B cell (primary cell): ENCODE measurements around the gene RFX4. TPM values are rescaled to one million over a fixed set of nuclear protein-coding genes. Genes with fewer than 3 reads are reported as not detected.

ENCODE experiments used
- ATAC-seq: fragments of 200-7000 bp; cut with Tn5 transposase; one replicate; pipeline ENCODE4 v1.10.0; 2021; ENCODE audit warnings: low read depth, mild to moderate bottlenecking, moderate number of reproducible peaks, moderate library complexity
- CTCF ChIA-PET: fragments of 350-600 bp; sonication (Branson Sonifier 250); formaldehyde crosslinking; loops from one replicate; lab custom pipeline; 2021; ENCODE audit warnings: antibody characterized with exemption, inconsistent platforms; lab: Charles Lee
- POLR2A ChIA-PET: fragments of 350-600 bp; sonication (Branson Sonifier 250); formaldehyde crosslinking; loops from one replicate; lab custom pipeline; 2021; ENCODE audit warnings: antibody characterized with exemption; lab: Charles Lee
- DNase-seq: peaks from one replicate; pipeline ENCODE4 v3.0.0; 2013
- H2AFZ ChIP-seq: 2 replicates; pipeline ENCODE4 v1.6.1; 2012; ENCODE audit warnings: mild to moderate bottlenecking, low read depth, low read length; ENCODE audit not compliant: insufficient read depth, poor library complexity, severe bottlenecking
- H3K27ac ChIP-seq, 2 donors: 1 replicate in 1 of 2; 2 replicates in 1 of 2; pipeline ENCODE4 v1.5.1; 2012 to 2013; ENCODE audit warnings: low read length in 2 of 2, mild to moderate bottlenecking in 2 of 2, moderate library complexity in 1 of 2
- H3K27me3 ChIP-seq, 4 experiments: fragments of 200-600 bp in 1 of 4; sonication (generic) in 1 of 4; replicated peaks in 1 of 4; 1 replicate in 2 of 4; 2 replicates in 2 of 4; pipeline versions ENCODE4 v1.6.1 to v1.7.0; 2013 to 2016; ENCODE audit warnings: low read length in 3 of 4, mild to moderate bottlenecking in 2 of 4, mixed read lengths in 1 of 4, moderate library complexity in 1 of 4; ENCODE audit not compliant: insufficient read depth in 4 of 4, control insufficient read depth in 3 of 4; ENCODE audit errors: control extremely low read depth in 1 of 4
- H3K36me3 ChIP-seq, 2 experiments: replicated peaks in 1 of 2; 1 replicate in 1 of 2; 2 replicates in 1 of 2; pipeline versions ENCODE4 v1.6.1 to v1.7.1; 2013; ENCODE audit warnings: low read length in 1 of 2; ENCODE audit not compliant: insufficient read depth in 2 of 2, control insufficient read depth in 1 of 2; ENCODE audit errors: control extremely low read depth in 1 of 2, extremely low read depth in 1 of 2
- H3K4me1 ChIP-seq, 2 donors: fragments of 200-600 bp in 1 of 2; sonication (generic) in 1 of 2; 1 replicate in 1 of 2; 2 replicates in 1 of 2; pipeline versions ENCODE4 v1.5.1 to v1.6.1; 2013 to 2017; ENCODE audit warnings: low read length in 2 of 2; ENCODE audit not compliant: control insufficient read depth in 2 of 2, insufficient read depth in 2 of 2
- H3K4me2 ChIP-seq: replicated peaks from 2 replicates; pipeline ENCODE3; 2012; ENCODE audit warnings: mild to moderate bottlenecking, low read depth, low read length; ENCODE audit not compliant: poor library complexity, severe bottlenecking
- H3K4me3 ChIP-seq, 5 experiments: fragments of 200-600 bp in 1 of 5; sonication (generic) in 1 of 5; 1 replicate in 3 of 5; 2 replicates in 2 of 5; pipeline versions ENCODE4 v1.5.1 to v1.7.0; 2011 to 2016; ENCODE audit warnings: low read length in 4 of 5, mild to moderate bottlenecking in 4 of 5, low read depth in 2 of 5, control low read depth in 1 of 5, moderate library complexity in 1 of 5; ENCODE audit not compliant: insufficient read depth in 1 of 5; ENCODE audit errors: control extremely low read depth in 1 of 5, extremely low read depth in 1 of 5
- H3K79me2 ChIP-seq: fragments of 200-600 bp; sonication (generic); one replicate; pipeline ENCODE4 v1.6.0; 2016; ENCODE audit warnings: low read length; ENCODE audit not compliant: control insufficient read depth, insufficient read depth
- H3K9ac ChIP-seq: fragments of 200-600 bp; sonication (generic); 2 replicates; pipeline ENCODE4 v1.6.1; 2017; ENCODE audit warnings: mild to moderate bottlenecking, low read length, moderate library complexity
- H3K9me3 ChIP-seq, 3 donors: one replicate each; pipeline versions ENCODE4 v1.6.1 to v1.7.1; 2013; ENCODE audit warnings: low read length in 2 of 3; ENCODE audit not compliant: control insufficient read depth in 2 of 3, insufficient read depth in 1 of 3; ENCODE audit errors: control extremely low read depth in 1 of 3
- H4K20me1 ChIP-seq: 2 replicates; pipeline ENCODE4 v1.6.0; 2012; ENCODE audit warnings: mild to moderate bottlenecking, low read length; ENCODE audit not compliant: insufficient read depth, control insufficient read depth, poor library complexity, severe bottlenecking
- H3K27ac Mint-ChIP-seq: one replicate; pipeline ENCODE4 v1.8.0; 2021; ENCODE audit warnings: mixed read lengths
- H3K27me3 Mint-ChIP-seq: one replicate; pipeline ENCODE4 v1.8.0; 2021; ENCODE audit warnings: mixed read lengths
- H3K4me1 Mint-ChIP-seq: one replicate; pipeline ENCODE4 v1.8.0; 2021; ENCODE audit warnings: mixed read lengths
- H3K4me3 Mint-ChIP-seq: one replicate; pipeline ENCODE4 v1.8.0; 2021; ENCODE audit warnings: mixed read lengths
- H3K9me3 Mint-ChIP-seq: one replicate; pipeline ENCODE4 v1.8.0; 2022; ENCODE audit warnings: mixed read lengths; ENCODE audit not compliant: insufficient read depth
- EZH2 ChIP-seq: IDR thresholded peaks from 2 replicates; pipeline ENCODE4 v1.6.1; 2012; ENCODE audit warnings: borderline replicate concordance, low read depth, mild to moderate bottlenecking, moderate library complexity, low read length; ENCODE audit not compliant: insufficient read depth, poor library complexity, severe bottlenecking
- WGBS: methylation state at CpG from one replicate; pipeline ENCODE4 v1.1.5; 2013; ENCODE audit warnings: missing lambda C conversion rate; ENCODE audit not compliant: insufficient coverage; 5-methylcytosine and 5-hydroxymethylcytosine counted together
- intact Hi-C: fragments of 100-400 bp; cut with micrococcal nuclease; formaldehyde crosslinking; loops from one replicate; pipeline ENCODE4 v1.10.0; 2022
- polyA plus RNA-seq: library from polyadenylated mRNA; depleted of rRNA; stranded (reverse); fragments of >200 nt; gene quantifications from 2 replicates; pipeline ENCODE4 v1.2.3, GENCODE V29; 2012
- total RNA-seq, 2 donors: library from RNA; stranded (reverse); fragments of 120-200 nt in 1 of 2; gene quantifications; 1 replicate in 1 of 2; 2 replicates in 1 of 2; pipeline versions ENCODE4 v1.2.3 to v1.2.4, GENCODE V29; 2013 to 2022
- TF ChIP-seq, protein P1 (sequence below): fragments of 200-600 bp; IDR thresholded peaks from one replicate; pipeline ENCODE4 v1.8.0; 2022; ENCODE audit warnings: antibody characterized with exemption, mild to moderate bottlenecking

The RFX4 gene
- total and polyA plus RNA-seq, 2 donors (not counting 1 experiment from before 2014, with no cell fraction given): not detected

DNA sequence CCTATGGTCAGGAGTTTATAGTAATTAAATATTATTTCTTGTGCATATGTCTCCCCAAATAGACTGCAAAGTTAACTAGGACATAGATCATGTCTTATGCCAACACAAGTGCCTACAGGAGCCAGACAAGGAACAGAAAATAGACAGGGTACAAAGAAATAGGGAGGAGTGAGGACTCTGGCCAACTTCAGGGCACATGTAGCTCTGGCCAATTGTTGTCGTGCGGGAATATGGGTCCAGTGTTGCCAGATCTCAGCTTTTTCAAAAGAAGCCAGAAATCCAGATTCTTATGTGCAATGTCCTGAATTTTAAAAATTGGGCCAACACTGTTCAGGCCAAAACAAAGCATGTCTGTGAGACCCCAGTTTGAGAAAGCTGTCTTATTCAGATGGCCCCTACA lies 68.7 kb downstream of the RFX4 start:
- Mint-ChIP-seq H3K9me3 (no peaks in the 10 kb centered on the region), H3K27me3 (peaks cover 36% of the 10 kb centered on the region), H3K4me1 (no peaks in the 10 kb centered on the region), H3K27ac (no peak overlapping the region), H3K4me3 (no peak overlapping the region)
- Histone ChIP-seq H3K4me3 (no peak overlapping the region), H3K27me3 (peaks cover 0 to 6% (median 2%) of the 10 kb centered on the region in 4 experiments), H3K4me1 (no peaks in the 10 kb centered on the region), H2AFZ (no peak overlapping the region), H3K9ac (no peak overlapping the region), H3K36me3 (no peaks in the 10 kb centered on the region), H3K4me2 (no peak overlapping the region), H3K9me3 (no peaks in the 10 kb centered on the region), H4K20me1 (no peaks in the 10 kb centered on the region), H3K79me2 (no peaks in the 10 kb centered on the region), H3K27ac (no peak overlapping the region)
- ChIA-PET CTCF (no interaction called here), POLR2A (no interaction called here)
- WGBS: 96% methylated on average over 2 of the region's 2 CpGs
- no peak for ATAC-seq
- TF ChIP-seq EZH2: no peak
- TF ChIP-seq, protein P1, sequence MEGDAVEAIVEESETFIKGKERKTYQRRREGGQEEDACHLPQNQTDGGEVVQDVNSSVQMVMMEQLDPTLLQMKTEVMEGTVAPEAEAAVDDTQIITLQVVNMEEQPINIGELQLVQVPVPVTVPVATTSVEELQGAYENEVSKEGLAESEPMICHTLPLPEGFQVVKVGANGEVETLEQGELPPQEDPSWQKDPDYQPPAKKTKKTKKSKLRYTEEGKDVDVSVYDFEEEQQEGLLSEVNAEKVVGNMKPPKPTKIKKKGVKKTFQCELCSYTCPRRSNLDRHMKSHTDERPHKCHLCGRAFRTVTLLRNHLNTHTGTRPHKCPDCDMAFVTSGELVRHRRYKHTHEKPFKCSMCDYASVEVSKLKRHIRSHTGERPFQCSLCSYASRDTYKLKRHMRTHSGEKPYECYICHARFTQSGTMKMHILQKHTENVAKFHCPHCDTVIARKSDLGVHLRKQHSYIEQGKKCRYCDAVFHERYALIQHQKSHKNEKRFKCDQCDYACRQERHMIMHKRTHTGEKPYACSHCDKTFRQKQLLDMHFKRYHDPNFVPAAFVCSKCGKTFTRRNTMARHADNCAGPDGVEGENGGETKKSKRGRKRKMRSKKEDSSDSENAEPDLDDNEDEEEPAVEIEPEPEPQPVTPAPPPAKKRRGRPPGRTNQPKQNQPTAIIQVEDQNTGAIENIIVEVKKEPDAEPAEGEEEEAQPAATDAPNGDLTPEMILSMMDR: no peak
- DNase-seq: no peak
- intact Hi-C loops: no loop called here

DNA sequence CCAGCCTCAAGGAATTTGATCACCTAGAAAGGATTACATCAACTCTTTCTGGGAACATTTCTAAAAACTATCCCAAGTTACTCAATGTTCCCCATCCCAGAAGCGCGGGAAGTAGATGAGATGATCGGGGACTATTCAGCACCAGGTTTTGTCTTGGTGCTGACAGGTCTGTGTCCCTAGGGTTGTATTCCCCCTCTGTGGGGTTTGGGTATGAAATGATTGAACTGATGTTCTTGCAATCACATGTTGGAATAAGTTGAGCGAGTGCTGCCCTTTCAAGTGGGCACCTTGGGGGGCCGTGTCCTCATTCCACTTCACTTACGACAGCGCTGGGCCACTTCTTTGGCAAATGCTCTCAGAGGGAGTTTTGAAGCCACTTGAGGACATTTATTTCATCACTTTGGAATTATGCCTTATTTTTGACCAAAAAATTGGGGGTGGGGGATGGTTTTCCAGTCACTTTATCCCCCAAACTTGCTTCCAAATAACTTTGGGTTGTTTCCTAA lies 69.8 kb downstream of the RFX4 start:
- H3K9ac ChIP-seq: no peak overlapping the region
- no peak overlapping the region for H3K4me2 ChIP-seq
- H2AFZ ChIP-seq: no peak overlapping the region
- H3K9me3 ChIP-seq: no peaks in the 10 kb centered on the region
- peaks cover 0 to 5% (median 2%) of the 10 kb centered on the region in 4 experiments for H3K27me3 ChIP-seq
- no peak overlapping the region for H3K4me3 ChIP-seq
- intact Hi-C loops: no loop called here
- ChIA-PET POLR2A (no interaction called here), CTCF (no interaction called here)
- no peaks in the 10 kb centered on the region for H3K36me3 ChIP-seq
- 98% methylated on average over 6 of the region's 7 CpGs for WGBS
- peaks cover 35% of the 10 kb centered on the region for H3K27me3 Mint-ChIP-seq
- no peak for DNase-seq
- H3K4me1 Mint-ChIP-seq: no peaks in the 10 kb centered on the region
- H3K9me3 Mint-ChIP-seq: no peaks in the 10 kb centered on the region
- no peak overlapping the region for H3K27ac Mint-ChIP-seq
- TF ChIP-seq EZH2: no peak
- TF ChIP-seq, protein P1: no peak
- no peaks in the 10 kb centered on the region for H4K20me1 ChIP-seq
- no peak overlapping the region for H3K4me3 Mint-ChIP-seq
- H3K79me2 ChIP-seq: no peaks in the 10 kb centered on the region
- H3K27ac ChIP-seq: no peak overlapping the region
- no peaks in the 10 kb centered on the region for H3K4me1 ChIP-seq
- no peak for ATAC-seq
